GM21447 (cell line): ENCODE results near the gene VRK2.
A peak's percentile ranks its signal among the peaks of the same experiment; 100 is the strongest.

ENCODE experiments used
- ATAC-seq: cut with Tn5 transposase; IDR thresholded peaks from one replicate; pipeline ENCODE4 v1.9.1; 2021; ENCODE audit not compliant: unreplicated experiment

VRK2 gene

GRCh38 chr2:58046585-58047372 lies at the start of gene VRK2:
Gene VRK2, plus strand, starts transcription at chr2:58046806. Its CDS starts 2,026 bp downstream, at chr2:58048832.
- peak; percentile 68 for ATAC-seq

GRCh38 chr2:58006256-58006951 lies 40.2 kb upstream of the VRK2 start:
- peak; percentile 76 for ATAC-seq

GRCh38 chr2:58006952-58007284 lies 39.7 kb upstream of the VRK2 start:
- no peak for ATAC-seq

GRCh38 chr2:58010599-58010998 lies 36.0 kb upstream of the VRK2 start:
- no peak for ATAC-seq

GRCh38 chr2:58019229-58019628 lies 27.4 kb upstream of the VRK2 start:
- no peak for ATAC-seq

- no peak for ATAC-seq
Observed at GRCh38 chr2:58025150-58025933, 21.3 kb upstream of the VRK2 start.

GRCh38 chr2:58027029-58027428 lies 19.6 kb upstream of the VRK2 start:
- ATAC-seq = no peak

GRCh38 chr2:58030771-58031170 lies 15.8 kb upstream of the VRK2 start:
- ATAC-seq = no peak

GRCh38 chr2:58032016-58032763 lies 14.4 kb upstream of the VRK2 start:
- peak; percentile 71 for ATAC-seq

- ATAC-seq = no peak
Observed at GRCh38 chr2:58032764-58033080, 13.9 kb upstream of the VRK2 start.

- no peak for ATAC-seq
Observed at GRCh38 chr2:58033530-58033929, 13.1 kb upstream of the VRK2 start.

GRCh38 chr2:58035352-58035751 lies 11.3 kb upstream of the VRK2 start:
- peak; percentile 63 for ATAC-seq

- ATAC-seq = peak; percentile 79
Observed at GRCh38 chr2:58039170-58039611, 7.4 kb upstream of the VRK2 start.

GRCh38 chr2:58042486-58042970 lies 4.1 kb upstream of the VRK2 start:
- ATAC-seq = no peak

- ATAC-seq = no peak
Observed at GRCh38 chr2:58044145-58044544, 2.5 kb upstream of the VRK2 start.

- no peak for ATAC-seq
Observed at GRCh38 chr2:58045580-58046334, 849 bp upstream of the VRK2 start.

- ATAC-seq = no peak
Observed at GRCh38 chr2:58046335-58046584, 346 bp upstream of the VRK2 start.

GRCh38 chr2:58047373-58047935 lies 848 bp downstream of the VRK2 start:
- peak; percentile 44 for ATAC-seq

GRCh38 chr2:58047961-58048360 lies 1.4 kb downstream of the VRK2 start:
- ATAC-seq = no peak

GRCh38 chr2:58051445-58051844 lies 4.8 kb downstream of the VRK2 start:
- no peak for ATAC-seq
